ENCODE measurements around the gene SPATS2.

GRCh38 chr12:49330032-49330619 is 37.1 kb upstream of the SPATS2 start:
- no peak for TF ChIP-seq CTCF (IDR thresholded peaks at IDR 0.05 in 4 of 5, conservative IDR thresholded peaks at IDR 0.05 in 1 of 5)
- TF ChIP-seq POLR2A (IDR thresholded peaks at IDR 0.05): no peak
